ENCODE measurements around the gene TMEM232.
"Not testable (repeated sequence)": the region's sequence is repeated elsewhere in the genome, so short reads cannot be mapped to it uniquely, and the experiment has no call there.

The TMEM232 gene

DNA sequence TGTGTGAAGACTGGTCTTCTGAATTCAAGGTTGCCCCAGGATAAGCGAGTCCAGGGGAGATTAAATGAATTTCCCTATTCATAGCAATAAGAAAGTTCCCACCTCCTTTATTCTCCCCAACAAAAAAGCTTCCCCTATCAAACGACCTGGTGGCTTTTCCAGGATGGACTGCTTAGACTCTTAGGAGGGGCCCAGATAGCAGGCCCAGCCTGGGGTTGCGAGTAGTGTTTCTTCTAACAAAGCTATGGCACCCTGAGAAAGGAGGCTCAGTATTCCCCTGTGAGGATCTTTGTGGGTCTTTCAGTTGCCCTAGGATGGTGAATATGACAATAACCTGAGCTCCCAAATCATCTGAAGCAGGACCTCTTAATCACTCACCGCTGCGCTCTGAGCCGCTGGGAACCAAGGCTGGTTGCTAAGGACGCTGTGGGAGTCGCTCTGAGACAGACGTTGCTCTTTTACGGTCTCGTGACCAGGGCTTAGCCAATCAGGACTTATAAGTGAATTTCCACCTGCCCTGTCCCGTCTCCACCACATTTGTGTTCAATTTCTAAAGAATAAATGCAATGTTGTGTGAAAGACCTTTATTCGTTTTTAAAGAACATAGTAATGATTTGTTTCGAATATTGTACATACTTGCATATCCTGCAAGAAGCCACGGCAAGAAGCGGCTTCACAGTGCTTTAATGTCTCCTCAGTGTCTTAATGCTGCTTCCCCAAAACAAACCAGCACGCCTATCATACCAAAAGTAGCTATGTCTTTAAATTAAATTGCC is at the start of gene TMEM232:
Gene TMEM232 (minus strand): TSS at position 423 of the 776 bp plus-strand sequence. CDS start 59,319 bp downstream, outside the sequence.
- no peak for DNase-seq

DNA sequence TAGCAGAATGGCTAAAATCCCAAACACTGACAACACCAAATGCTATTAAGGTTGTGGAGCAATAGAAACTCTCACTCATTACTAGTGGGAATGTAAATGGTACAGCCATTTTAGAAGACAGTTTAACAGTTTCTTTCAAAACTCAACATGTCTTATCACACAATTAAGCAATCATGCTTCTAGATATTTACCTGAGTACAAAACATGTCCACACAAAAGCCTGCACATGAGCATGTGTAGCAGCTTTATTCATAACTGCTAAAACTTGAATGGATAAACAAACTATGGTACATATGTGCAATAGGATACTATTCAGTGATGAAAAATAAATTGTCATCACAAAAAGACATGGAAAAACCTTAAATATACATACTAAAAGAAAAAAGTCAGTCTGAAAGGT is 43.8 kb upstream of the TMEM232 start:
- no peak for DNase-seq

DNA sequence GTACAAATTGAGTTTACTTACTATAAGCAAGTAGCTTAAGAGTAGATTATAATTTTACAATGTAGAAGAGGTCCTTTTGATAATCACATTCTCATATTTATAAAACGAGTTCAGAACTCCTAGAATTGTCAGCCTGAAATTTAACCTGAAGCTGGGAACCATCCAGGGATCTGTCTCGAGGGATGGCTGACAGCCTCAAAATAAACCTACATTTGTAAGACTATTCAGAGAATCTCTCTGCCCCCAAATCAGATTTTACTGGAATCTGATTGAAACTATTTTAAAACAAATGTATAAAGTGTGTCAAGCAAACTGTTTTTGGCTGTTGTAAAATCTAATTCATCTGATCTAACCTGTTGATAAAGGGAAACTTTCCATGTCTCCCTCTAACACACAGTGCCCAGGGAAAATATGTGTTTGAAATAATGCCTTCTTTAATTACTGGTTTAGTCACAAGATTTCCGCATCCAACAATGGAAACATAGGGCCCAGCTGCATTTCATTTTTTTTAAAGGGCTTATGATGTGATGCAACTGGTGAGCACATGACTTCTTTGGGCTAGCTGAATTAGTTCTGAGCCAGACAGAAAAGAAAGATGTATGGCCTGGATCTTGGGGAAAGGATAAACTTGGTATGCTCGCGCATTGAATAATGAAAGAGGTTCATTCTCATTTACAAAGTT is 42.7 kb upstream of the TMEM232 start:
- no peak for DNase-seq

DNA sequence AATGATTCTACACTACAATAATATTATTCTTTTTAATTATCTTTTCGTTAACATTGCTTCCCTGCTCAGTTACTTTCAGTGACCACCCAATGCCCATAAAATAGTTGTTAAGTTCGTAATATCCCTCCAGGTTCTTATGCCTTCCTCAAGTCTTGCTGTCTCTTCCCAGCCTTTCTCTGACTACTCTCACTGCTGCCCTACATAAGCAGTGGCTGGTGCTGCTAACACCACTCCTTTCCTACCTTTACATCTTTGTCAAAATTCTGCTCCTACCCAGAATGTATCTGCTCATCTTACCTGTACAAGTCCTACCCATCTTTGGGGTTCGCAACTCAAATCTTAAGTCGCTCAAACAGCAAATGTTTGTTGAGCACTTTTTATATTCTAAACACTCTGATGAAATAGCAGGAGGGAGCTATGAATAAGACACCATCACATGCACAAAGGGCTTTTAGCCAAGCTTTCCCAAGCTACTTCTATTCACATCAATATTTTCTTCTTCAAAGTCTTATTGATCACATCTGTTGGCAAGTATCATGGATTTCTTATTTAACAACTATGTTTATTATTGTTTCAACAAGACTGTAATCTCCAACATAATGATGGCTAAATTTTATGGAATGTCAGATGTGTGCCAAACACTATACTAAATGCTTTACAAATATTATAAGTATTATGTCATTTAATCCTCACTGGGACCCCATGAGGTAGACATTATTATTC is 41.8 kb upstream of the TMEM232 start:
- no peak for DNase-seq

DNA sequence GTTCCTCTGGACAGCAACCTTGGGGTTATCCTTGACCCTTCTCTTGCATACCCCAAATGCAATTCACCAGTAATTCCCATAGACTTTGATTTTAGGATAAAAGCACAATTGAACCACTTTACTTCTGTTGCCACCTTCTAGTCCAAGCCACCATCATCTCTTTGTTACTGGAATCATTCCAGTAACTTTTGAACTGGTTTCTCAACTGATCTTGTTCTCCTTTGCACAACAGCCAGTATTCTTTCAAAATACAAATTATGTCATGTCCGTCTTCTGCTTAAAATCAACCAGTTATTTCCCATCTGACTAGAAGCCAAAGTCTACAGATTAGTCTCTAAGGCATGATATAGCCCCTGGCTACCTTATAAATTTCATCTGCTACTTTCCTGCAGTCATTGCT is 33.7 kb upstream of the TMEM232 start:
- no peak for DNase-seq

DNA sequence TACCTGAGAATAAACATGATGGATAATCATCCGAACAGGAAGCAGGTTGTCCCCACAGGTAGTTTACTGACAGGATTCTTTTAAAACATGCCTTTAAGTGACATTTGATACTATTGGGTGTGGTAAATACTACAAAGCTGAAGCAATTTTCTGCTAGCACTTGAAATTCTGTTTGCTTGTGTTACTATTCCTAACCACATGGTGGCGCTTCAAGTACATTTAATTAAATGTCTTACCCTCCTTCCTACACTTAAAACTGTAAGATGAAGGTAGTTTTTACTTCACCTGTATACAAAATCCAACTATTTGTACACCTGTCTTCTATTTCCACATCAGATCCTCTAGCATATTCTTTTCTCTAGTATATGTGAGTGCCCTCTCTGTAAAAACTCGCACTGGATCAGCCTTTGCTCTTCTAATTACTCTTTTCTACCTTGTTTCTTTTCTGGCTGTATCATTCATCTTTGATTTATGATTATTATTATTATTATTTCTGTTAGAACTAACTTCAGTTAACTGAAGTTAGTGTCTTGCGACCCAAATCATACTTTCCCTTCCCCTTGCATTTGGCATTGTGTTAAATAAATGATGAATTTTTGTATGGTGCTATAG is 30.8 kb upstream of the TMEM232 start:
- peak; percentile 0 for DNase-seq

DNA sequence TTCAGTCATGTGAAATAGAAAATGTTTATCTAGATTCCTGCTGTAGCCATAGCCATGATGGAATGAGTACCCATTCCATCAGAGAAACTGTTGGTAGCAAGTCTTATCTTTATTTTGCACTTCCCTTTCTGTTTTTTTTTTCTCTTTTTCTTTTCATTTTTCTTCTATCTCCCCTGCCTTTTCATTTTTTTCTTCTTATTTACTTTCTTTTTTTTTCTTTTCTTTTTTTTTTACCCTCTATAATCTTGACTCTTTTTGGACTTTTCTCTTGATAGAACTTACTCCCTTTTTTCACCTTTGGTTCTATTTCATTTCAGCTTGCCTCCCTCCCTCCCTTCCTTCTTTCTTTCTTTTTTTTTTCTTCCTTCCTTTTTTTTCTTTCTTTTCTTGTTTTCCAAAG is 27.7 kb upstream of the TMEM232 start:
- DNase-seq = no peak

DNA sequence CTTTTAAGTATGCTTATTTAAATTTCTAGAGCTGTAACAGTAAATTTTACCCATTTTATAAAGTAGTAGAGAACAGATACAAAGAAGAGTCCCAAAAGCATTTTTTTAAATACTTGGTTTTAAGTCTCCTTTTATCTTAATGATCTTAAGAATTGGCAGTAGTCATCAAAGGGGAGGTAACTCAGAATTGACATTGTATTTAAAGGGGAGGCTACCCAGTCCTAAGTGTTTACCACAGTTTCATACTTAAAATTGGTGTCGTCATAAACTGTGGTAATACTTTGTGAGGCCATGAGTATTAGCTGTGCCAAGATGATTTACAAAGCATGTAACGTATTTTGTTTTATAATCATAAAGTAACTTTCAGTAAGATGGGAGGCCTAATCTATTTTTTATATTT is 27.1 kb upstream of the TMEM232 start:
- DNase-seq = no peak

DNA sequence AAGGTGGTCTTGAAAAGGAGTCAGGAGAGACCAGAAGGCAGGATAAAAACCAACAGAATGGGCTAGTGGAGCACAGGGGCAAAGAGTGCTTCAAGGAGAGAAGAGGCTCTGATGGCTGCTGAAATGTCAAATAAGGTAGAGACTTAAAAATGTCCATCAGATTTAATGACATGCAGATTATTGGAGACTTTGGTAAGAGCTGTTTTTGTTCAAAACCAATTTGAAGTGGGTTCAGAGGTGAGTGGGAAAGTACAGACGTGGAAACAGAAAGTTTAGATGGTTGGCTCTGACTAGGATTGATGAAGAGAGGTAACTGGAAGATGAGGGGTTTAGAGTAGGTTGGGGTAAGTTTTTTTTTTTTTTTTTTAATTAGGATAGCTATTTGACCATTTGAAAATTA is 26.5 kb upstream of the TMEM232 start:
- DNase-seq = no peak

DNA sequence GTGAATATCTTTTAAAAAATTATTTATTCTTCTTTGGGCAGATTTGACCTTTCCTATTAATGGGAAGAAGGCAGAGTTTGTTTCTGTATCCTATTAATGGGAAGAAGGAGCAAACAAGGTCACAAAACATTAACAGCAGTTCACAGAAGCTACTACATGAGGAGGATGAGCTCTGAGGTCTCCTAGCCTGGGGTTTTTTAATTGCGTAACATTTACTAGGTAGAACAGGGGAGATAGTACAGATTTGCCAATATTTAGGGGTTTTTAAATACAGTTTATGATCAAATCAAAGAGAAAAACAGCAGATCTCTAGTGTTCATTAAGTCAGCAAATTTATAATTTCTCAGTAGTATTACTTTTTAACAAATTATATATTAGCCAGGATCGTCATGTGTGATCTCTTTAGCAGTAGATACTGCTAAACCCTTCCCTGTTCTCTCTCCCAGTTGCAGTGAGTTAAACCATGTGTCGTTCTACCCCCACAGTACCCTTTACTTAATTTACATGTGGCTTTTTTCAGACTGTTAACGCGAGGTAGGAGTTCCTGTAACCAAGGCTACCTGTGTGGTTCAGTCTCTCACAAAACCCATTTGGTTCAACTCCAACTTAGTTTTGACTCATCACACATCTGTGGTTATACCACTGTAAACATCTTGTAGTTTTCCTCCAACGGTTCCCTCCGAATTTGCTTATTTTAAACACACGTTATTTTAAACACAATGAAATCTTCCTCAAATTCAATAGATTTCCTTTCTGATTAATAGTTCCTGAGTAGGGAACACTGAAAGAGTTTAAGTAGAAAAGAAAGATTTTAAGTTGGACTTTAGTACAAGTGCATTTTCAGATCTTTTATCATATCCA is 25.7 kb upstream of the TMEM232 start:
- no peak for DNase-seq

DNA sequence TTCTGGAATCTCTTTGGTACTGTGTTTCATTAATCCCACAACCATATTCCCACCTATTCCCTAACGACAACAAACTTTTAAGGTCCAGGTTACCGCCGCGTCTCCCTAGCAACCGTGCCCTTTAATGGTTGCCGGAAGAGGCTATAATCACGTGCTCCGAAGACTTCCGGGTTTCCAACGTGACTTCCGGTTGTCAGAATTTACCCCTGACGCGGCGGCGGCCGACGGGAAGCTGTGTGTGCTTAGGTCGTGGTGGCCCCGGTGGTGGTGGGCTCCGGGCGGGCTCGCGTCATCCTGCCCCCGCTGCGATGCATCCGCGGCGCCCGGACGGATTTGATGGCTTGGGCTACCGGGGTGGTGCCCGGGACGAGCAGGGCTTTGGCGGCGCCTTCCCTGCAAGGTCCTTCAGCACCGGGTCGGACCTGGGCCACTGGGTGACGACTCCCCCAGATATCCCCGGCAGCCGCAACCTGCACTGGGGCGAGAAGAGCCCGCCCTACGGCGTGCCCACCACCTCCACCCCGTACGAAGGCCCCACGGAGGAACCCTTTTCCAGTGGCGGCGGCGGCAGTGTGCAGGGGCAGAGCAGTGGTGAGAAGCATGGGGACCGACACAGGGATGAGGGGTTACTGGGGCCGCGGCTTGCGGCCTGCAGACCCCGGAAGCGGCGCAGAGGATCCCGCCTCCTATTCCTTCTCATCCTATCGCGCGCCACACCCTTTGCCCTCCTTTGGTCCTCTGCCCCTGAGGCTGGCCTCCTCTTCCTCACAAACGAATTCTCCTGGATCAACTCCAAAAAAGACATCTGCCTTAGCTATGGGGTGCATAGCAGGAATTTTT is 12.6 kb upstream of the TMEM232 start, which contains the start of gene SLC25A46:
Gene SLC25A46 (plus strand): TSS at position 196 of the 840 bp plus-strand sequence. CDS start 113 bp downstream, at position 309.
- peak; percentile 64 for DNase-seq

DNA sequence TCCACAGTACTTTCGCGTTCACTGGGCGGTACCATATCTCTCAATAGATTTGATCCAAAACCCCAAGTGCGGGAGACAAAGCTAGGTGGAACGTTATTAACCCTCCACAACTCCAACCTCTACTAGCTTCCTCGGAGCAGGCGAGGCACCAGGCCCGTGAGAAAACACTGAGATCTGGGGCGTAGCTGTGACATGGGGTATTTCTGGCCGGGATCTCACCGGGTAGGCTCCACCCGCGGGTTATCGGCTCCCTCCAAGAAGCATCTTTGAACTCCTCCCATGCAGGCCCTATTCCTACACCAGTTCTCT is 12.0 kb upstream of the TMEM232 start:
- no peak for DNase-seq

DNA sequence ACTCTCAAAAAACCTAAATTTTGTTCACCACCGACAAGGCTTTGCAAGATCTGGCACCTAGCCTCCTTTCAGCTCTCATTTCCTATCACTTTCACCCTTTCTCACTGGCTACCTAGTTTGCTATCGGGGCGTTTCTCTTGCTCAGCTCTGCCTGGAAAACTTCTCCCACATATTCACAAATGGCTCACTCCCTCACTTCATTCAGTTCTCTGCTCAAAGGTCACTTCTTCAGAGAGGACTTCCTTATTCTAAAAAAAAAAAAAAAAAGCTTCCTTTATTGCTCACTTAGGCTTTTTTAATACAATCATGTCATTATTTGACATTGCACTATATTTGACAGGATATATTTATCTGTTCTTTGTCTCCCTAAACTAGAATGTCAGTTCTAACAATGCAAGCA is 10.3 kb upstream of the TMEM232 start:
- DNase-seq = no peak

DNA sequence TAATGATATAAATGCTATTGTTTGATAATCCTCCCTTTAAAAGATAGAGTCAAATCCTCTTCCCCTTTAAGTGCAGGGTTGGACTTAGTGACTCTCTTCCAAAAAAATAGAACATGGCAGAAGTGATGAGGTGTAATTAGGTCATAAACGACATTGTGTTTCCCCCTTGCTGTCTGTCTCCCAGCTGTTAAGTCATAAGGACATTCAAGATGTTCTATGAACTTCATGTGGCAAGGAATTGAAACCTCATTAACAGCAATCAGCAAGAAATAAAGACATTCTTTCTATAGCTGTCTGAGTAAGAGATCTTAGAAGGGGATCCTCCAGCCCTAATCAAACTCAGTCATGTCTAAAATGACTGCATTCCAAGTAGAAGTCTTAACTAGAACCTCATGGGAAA is 9.1 kb upstream of the TMEM232 start:
- no peak for DNase-seq

DNA sequence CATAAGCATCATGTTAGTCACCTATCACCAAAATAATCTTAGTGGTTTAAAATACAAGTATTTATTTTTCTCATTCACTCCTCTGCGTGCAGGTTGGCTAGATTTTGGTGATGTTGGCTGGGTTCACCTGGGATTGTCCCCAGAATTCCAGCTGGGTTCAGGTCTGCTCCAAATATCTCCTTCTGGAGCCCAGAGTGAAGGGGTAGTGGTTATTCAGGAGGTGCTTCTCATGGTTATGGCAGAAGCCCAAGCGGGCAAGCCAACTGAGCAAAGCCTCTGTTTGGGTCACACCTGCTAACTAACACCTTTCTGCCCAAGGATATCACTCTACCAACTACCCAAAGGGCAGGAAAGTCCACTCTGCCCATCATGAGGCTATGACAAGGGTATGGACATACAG is 7.6 kb upstream of the TMEM232 start:
- DNase-seq = no peak

DNA sequence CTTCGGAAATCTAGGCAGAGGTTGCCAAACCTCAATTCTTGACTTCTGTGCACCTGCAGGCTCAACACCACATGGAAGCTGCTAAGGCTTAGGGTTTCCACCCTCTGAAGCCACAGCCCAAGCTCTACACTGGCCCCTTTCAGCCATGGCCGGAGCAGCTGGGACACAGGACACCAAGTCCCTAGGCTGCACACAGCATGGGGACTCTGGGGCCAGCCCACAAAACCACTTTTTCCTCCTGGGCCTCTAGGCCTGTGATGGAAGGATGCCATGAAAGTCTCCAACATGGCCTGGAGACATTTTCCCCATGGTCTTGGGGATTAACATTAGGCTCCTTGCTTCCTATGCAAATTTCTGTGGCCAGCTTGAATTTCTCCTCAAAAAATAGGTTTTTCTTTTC is 5.0 kb upstream of the TMEM232 start:
- not testable (repeated sequence) for DNase-seq

DNA sequence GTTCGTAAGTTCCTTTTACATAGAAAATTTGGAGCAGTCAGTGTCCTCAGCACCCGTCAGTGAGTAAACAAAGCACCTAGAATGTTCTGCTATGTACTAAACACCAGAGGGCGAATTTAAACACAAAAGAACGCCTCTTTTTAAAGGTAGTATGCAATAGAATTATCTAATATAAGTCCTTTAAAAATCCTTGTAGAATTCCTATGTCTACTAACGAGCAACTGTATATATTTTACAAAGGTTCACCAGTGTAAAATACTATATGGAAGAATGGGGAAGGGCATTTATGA is 499 bp upstream of the TMEM232 start:
- no peak for DNase-seq

DNA sequence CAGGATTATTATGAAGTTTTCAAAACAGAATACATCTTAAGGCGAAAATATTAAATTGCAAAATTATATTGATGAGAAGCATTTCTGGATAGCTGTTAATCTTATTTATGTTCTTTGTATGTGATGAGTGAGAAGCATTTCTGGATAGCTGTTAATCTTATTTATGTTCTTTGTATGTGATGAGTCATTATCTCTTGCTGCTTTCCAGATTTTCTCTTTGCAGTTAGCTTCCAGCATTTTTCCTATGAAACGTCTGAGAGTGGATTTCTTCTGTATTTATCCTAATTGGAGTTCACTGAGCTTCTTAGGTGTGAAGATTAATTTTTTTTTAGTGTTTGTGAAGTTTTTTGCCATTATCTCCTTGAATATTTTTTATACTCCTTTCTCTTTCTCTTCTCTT is 8.2 kb downstream of the TMEM232 start:
- no peak for DNase-seq

DNA sequence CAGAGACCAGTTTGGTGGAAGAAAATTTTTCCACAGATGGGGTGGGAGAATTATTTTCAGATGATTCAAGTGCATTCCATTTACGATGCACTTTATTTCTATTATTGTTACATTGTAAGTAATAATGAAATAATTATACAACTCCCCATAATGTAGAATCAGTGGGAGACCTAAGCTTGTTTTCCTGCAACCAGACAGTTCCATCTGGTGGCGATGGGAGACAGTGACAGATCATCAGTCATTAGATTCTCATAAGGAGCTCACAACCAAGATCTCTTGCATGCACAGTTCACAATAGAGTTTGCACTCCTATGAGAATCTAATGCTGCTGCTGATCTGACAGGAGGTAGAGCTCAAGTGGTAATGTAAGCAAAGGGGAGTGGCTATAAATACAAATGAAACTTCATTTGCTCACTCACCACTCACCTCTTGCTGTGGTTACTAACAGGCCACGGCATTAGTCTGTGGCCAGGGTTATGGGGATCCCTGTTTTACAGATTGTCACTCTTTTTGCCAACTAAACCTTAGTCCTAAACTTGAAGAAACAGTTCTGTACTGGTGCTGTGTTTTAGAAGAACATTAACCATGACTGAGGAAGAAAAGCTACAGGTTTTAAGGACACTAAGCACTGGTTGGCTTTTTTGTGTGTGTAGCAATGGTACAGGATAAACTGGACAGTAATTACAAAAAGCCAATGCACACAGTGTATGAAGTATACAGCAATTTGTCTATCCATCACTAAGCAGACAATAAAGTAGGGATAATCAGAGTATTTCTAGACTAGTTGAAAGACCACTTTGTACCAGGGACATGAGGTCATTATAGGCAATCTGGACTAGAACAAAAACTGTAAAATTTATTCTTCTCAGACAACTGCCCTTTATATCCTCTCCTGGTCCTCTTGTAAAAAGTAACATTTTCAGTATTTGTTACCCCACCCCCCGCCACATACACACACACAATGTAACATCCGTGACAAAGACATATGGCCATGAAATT is 9.9 kb downstream of the TMEM232 start:
- DNase-seq = no peak

DNA sequence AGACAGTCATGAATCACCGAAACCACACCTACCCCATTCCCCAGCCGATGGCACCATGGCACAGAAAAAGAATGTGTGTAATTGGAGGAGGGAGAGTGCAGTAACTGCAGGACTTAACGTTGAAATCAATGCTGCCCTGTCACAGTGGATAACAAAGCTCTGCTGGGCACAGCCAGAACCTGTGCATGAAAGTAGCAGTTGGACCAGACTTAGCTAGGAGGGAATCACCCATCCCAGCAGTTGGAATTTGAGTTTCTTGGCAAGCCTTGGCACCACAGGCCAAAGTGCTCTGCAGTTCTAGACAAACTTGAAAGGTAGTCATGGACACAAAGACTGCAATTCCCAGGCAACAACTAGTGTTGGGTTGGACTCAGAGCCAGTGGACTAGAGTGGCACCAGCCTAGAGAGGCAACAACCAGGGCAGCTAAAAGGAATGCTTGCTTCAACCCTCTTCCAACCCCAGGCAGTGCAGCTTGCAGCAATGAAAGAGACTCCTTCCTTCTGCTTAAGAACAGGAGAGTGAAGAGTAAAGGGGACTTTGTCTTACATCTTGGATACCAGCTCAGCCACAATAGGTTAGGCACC is 19.1 kb downstream of the TMEM232 start:
- DNase-seq = no peak
